GM04503 (cell line): ENCODE measurements around the gene MAP2.

Experiments used
- DNase-seq: peaks from one replicate; pipeline ENCODE4 v3.0.0-alpha.2; 2012; ENCODE audit warnings: low read depth

Gene MAP2

DNA sequence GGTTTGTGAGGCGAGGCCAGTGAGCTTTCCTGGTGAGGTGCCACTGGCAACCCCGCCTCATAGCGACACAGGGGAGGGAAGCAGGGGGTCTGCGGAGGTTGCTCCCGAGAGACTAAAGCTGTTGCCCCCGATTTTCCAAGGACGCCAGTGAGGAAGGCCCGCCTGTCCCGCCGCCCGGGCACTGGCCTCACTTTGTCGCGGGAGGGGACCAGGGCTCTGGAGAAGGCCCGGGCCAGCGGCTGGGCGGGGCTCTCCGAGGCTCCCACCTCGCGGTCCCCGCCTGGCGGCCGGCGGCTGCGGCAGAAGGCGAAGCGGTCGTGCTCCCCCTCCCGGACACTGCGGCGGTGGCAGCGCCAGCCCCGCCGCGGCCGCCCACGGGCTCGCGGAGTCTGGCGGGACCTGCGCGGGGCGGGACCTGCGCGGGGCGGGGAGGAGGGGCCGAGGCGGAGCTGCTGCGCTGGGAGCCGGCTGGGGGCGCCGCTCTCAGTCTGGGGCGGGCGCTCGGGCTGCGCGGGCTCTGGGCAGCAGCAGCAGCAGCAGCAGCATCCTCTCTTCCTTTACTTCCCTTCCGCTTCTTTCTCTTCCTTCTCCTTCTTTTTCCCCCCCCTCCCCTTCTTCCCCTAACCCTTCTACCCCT, at the start of gene MAP2:
TSS of gene MAP2 (plus strand) at position 486 of the 637 bp plus-strand sequence. CDS start 229,124 bp downstream, outside the sequence.
- no peak for DNase-seq

GRCh38 chr2:209376686-209377085, 47.2 kb upstream of the MAP2 start:
- no peak for DNase-seq

- no peak for DNase-seq
These were observed 43.6 kb upstream of the MAP2 start for GRCh38 chr2:209380293-209380692.

DNA sequence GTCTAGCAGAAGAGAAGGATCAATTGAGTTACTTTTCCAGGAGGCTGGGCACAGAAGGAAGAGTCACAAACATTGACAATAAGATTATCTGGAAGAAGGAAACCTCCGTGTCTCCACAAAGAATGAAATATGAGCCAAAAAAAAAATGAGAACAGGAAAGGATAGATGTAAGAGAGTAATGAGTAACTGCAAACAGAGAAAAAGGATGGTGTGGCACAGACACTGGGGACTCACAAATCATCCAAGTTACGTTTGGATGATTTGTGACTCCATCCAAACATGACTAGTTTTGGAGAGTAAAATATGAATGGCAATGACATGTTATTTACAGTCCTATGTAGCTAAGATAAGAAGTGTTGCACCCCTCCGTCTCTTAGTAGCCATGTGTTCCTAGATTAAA, 42.8 kb upstream of the MAP2 start:
- DNase-seq, result no peak

GRCh38 chr2:209382775-209383174, 41.1 kb upstream of the MAP2 start:
- DNase-seq, result no peak

DNA sequence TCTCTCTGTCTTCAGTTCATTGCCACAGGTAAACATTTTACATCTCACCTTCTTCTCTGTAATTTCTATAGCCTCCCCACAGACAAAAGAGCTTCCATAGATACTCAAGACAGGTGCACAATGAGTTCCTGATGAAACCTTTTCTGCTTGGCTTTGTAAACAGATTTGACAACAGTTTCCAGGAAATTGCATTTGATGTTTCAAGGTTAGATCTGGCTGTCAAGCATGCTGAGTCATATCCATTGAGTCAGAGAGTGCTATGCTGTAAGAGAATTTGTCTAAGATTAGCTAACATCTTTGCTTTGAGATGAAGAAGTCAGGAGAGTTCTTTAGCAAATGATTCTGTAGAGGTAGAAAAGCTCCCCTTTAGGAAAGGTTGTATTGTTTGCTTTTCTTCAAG, 40.6 kb upstream of the MAP2 start:
- no peak for DNase-seq

GRCh38 chr2:209387389-209387788, 36.5 kb upstream of the MAP2 start:
- DNase-seq, result no peak

- DNase-seq, result no peak
These were observed 35.3 kb upstream of the MAP2 start for GRCh38 chr2:209388446-209389037.

DNA sequence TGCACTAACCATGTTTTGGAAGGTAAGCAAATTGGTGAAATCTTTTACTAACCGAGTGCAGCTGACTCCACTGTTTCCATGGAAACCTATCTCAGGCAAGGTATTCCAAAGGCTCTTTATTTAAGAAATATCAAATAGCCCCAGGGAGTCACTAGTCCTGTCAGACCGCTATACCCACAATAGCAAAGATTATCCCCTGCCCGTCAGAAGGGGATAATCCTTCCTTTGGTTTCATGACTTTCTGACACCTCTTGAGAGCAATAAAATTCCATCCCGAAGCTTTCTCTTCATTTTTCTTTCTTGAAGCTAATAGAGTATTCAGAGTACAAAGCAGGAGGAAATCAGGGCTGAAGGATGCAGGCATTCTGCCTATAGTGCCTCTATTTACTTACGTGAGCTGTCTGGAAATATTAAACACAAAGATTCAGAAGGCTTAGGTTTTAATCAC, 34.7 kb upstream of the MAP2 start:
- no peak for DNase-seq

GRCh38 chr2:209390839-209391238, 33.0 kb upstream of the MAP2 start:
- DNase-seq, result no peak

DNA sequence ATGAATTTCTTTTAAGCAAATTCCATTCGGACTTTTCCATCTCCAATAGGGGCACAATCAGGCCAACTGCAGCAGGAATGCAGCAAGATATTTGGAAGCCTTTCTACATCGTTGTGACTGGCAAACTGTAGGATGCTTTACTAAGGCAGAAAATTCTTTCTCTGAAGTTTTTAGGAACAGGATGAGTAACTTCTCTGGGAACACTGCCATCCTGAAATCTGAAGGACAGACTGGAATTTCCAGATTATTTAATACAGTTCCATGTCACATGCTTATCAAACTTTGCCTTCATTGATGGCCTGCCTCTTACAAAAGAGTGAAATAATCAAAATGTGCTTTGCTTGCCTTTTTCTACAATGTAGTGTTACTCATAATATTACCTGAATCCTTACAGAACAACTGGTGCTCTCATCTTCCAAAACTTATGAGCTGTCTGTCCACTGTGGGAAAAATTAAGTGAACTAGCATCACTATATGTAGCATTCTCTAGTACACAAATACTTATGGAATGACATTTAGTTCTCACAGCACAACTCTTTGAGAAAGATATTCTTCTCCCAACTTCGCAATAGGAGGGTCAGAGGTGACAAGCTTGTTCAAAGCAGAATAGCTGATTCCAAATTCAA, 32.0 kb upstream of the MAP2 start:
- no peak for DNase-seq

DNA sequence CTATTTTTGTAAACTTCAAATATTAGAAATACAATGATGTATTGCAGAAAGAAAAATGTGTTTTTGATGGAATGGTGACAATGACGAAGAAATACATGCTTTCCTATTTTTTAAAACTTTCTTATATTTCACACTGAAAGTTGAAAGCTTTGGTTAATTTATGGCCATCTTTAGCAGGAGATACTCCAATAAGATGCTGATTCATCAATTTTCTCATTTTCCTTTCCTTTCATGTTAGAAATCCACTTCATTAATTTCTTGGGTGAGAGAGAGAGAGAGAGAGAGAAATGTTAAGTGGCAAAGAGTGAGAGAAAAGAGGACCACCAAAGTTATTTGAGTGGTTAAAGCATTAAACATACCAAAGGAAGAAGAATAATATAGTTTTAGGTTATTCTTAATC, 28.6 kb upstream of the MAP2 start:
- DNase-seq, result no peak

GRCh38 chr2:209395652-209396051, 28.2 kb upstream of the MAP2 start:
- no peak for DNase-seq

- DNase-seq, result no peak
These were observed 25.4 kb upstream of the MAP2 start for GRCh38 chr2:209398463-209398862.

- DNase-seq, result no peak
These were observed 22.1 kb upstream of the MAP2 start for GRCh38 chr2:209401788-209402187.

- DNase-seq, result no peak
These were observed 12.6 kb upstream of the MAP2 start for GRCh38 chr2:209411296-209411695.

DNA sequence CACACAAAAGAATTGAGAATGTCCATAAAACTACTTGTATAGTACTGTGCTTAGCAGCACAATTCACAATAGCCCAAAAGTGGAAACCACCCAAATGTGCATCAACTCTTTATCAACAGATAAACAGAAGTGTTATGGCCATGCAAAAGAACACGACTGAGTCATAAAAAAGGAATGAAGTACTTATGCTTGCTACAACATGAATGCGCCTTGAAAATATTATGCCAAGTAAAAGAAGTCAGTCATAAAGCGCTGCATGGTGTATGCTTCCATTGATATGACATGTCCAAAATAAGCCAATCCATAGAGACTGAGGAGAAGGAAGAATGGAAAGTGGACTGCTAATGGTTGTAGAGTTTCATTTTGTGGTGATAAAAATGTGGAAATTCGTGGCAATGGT, 12.1 kb upstream of the MAP2 start:
- DNase-seq, result no peak

DNA sequence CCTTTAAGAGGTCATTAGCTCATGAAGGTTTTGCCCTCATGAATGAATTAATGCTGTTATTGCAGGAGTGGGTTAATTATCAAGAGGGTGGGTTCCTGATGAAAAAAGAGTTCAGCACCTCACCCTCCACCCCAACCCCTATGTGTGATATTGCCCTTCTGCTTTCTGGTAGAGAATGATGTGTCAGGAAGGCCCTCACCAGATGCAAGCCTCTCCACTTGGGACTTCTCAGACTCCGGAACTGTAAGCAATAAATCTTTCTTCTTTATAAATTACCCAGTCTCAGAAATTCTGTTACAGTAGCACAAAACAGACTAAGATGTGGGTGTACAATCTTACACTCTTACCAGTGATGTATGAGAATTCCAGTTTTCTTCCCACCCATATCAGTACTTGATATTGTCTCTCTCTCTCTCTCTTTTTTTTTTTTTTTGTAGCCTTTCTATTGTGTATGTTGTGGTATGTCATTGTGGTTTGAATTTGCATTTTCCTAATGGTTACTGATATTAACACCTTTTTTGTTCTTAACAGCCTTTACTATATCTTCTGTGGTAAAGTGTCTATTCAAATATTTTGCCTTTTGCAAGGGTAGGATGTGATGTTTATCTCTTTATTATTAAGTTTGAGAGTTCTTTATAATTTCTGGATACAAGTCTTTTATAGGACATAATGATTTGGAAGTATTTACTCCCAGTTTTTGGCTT, 10.4 kb upstream of the MAP2 start:
- DNase-seq, result no peak

DNA sequence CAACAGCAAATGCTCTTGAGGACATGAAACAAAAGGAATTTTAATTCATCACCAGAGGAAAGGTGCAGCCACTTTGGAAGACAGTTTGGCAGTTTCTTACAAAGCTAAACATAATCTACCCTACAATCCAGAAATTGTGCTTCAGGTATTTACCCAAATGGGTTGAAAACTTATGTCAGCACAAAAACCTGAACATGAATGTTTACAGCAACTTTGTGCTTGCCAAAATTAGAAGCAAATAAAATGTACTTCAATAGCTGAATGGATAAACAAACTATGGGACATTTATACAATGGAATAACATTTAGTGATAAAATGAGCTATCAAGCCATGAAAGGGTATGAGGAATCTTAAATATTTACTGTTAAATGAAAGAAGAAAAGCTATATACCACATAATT, 6.9 kb upstream of the MAP2 start:
- no peak for DNase-seq

DNA sequence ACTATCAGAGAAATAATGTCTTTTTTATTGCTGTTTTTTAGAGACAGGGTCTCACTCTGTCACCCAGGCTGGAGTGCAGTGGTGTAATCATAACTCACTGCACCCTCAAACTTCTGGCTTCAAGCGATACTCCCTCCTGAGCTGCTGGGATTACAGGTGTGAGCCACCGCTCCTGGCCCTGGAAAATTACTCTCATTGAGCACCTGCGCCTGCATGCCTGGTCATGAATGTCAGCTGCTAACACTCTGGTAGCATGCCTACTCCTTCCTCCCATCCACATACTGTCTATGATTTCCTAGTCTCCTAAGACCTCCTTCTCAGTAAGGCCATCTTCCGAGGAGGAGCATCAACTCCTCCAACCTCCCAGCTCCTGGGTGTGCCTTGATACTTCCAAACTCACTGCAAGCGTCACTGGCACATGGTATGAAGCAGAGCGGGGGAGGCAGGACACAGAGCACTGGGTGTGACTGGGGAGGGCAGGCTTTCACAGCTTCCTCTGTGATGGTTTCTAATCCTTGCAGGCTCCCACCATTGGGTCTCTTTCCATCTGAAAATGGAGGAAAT, 1.6 kb upstream of the MAP2 start:
- no peak for DNase-seq

DNA sequence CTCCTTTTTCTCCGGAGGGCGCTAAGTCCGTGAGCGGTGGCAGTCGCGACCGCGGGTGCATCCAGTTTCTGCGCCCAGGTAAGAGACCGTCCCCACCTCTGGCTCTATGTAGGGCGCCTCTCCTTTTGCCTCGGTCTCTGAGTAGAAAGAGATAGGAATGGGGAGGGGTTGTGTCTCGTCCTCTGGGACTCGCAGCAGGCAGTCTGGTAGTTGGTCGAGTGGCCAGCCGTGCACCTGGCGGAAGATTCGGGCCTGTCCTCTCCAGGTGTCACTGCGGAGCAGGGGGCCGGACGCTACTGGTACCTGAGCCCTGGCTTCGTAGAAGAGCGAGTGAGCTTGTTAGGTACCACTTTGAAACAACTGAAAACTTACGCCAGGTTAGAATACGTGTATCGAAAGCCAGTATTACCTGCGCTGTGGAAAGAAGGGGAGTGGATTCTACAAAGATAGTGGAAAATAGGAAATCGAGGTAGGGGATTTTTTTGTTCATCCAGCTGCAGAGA, 403 bp downstream of the MAP2 start:
- no peak for DNase-seq

GRCh38 chr2:209424781-209425470, 1.1 kb downstream of the MAP2 start:
- DNase-seq, result no peak
